ENCODE data around the gene KLHL29. TPM values are rescaled to one million over a fixed set of nuclear protein-coding genes. Genes with fewer than 3 reads are reported as not detected.

The KLHL29 gene
- polyA plus RNA-seq, 3 donors = 0.03 TPM; not detected in 2

DNA sequence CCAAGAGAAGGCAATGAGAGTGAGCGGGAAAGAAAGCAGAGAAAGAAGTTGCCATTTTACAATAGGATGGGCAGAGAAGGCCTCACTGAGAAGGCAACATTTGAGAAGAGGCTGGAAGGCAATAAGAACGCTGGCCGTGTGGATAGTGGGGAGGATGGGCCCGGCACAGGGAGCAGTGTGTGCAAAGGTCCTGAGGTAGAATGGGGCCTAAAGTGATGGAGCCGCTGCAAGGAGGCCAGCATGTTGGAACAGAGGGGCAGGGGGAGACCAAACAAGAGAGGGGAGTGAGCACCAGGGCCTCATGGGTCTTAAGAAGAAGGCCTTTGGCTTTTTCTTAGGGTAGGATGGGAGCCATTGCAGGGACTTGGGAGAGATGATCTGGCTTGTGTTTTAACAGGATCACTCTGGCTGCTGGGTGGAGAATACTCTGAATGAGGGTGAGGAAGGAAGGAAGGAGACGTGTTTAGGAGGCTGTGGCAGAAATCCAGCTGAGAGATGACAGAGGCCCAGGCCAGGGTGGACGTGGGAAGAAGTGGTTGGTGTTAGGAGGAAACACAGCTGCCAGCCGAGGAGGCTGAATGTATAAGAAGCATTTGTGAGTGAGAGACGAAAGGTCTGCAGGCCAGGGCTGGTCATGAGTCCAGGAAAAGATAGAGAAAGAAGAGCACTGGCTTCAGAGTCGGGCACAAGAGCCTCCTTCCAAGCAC is 159.8 kb downstream of the KLHL29 start:
- H3K4me3 Mint-ChIP-seq = no peak overlapping the region
- H3K27me3 ChIP-seq (ENCODE audit: control insufficient read depth in 2 of 2, insufficient read depth in 2 of 2, low read length in 2 of 2) = no peaks in the 10 kb centered on the region
- no peak overlapping the region for H3K4me3 ChIP-seq (replicated peaks in 1 of 3; ENCODE audit: low read depth in 2 of 3, low read length in 3 of 3)
- H3K9me3 Mint-ChIP-seq = peaks cover 0 to 3% (median 0%) of the 10 kb centered on the region in 7 donors
- no peaks in the 10 kb centered on the region for H4K20me1 ChIP-seq (ENCODE audit: insufficient read depth, low read length)
- H3K9ac ChIP-seq (ENCODE audit: insufficient read depth, low read length, poor library complexity, severe bottlenecking) = no peak overlapping the region
- intact Hi-C loops (cut with micrococcal nuclease) = no loop called here
- H3K27me3 Mint-ChIP-seq (ENCODE audit: low read depth in 3 of 3) = peaks cover 6 to 21% (median 16%) of the 10 kb centered on the region in 3 donors
- H3K9me3 ChIP-seq (replicated peaks in 1 of 2; ENCODE audit: control insufficient read depth in 1 of 2, insufficient read depth in 1 of 2, low read length in 2 of 2) = no peaks in the 10 kb centered on the region
- H3K4me1 ChIP-seq (ENCODE audit: control insufficient read depth in 1 of 2, insufficient read depth in 2 of 2, low read length in 2 of 2) = no peaks in the 10 kb centered on the region
- TF ChIP-seq, protein P1, sequence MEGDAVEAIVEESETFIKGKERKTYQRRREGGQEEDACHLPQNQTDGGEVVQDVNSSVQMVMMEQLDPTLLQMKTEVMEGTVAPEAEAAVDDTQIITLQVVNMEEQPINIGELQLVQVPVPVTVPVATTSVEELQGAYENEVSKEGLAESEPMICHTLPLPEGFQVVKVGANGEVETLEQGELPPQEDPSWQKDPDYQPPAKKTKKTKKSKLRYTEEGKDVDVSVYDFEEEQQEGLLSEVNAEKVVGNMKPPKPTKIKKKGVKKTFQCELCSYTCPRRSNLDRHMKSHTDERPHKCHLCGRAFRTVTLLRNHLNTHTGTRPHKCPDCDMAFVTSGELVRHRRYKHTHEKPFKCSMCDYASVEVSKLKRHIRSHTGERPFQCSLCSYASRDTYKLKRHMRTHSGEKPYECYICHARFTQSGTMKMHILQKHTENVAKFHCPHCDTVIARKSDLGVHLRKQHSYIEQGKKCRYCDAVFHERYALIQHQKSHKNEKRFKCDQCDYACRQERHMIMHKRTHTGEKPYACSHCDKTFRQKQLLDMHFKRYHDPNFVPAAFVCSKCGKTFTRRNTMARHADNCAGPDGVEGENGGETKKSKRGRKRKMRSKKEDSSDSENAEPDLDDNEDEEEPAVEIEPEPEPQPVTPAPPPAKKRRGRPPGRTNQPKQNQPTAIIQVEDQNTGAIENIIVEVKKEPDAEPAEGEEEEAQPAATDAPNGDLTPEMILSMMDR (IDR thresholded peaks at IDR 0.05) = no peak
- H2AFZ ChIP-seq (ENCODE audit: insufficient read depth, low read depth, low read length, poor library complexity, severe bottlenecking) = no peak overlapping the region
- no peak overlapping the region for H3K27ac ChIP-seq (ENCODE audit: low read depth in 1 of 2, low read length in 2 of 2)
- peaks cover 2% of the 10 kb centered on the region for H3K4me1 Mint-ChIP-seq
- H3K36me3 ChIP-seq (replicated peaks in 1 of 2; ENCODE audit: control insufficient read depth in 1 of 2, insufficient read depth in 2 of 2, low read length in 2 of 2) = no peaks in the 10 kb centered on the region
- H3K27ac Mint-ChIP-seq = peak overlapping the region in 1 of 7 donors; percentile 12
- DNase-seq = no peak
- no peaks in the 10 kb centered on the region for H3K36me3 Mint-ChIP-seq
- WGBS (ENCODE audit: insufficient coverage) = 71% methylated on average over 8 of the region's 10 CpGs
- H3K79me2 ChIP-seq (ENCODE audit: insufficient read depth, low read length) = no peaks in the 10 kb centered on the region
- H3K4me2 ChIP-seq (replicated peaks; ENCODE audit: extremely low read depth, low read length, poor library complexity, severe bottlenecking) = no peak overlapping the region

DNA sequence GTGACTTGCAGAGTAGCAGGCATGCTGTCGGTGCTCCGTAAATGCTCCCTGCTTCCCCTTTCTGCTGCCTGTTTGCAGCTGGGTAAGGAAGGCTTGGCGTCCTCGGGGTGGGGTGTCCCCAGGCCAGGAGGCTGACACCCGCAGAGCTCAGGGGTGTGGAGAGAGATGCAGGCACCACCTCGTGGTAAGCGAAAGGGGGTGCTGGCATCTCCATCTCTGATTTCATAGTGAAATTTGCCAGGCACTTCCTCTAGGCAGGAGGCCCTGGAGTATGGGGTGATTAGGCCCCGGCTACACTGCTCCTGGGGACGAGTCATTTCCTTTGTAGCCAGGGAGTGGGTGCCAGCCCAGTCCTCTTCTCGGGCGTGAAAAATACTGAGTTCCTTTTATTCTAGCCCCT is 160.4 kb downstream of the KLHL29 start:
- Mint-ChIP-seq H3K4me1 (peaks cover 2% of the 10 kb centered on the region), H3K9me3 (peaks cover 0 to 3% (median 0%) of the 10 kb centered on the region in 7 donors), H3K4me3 (no peak overlapping the region), H3K27ac (no peak overlapping the region), H3K36me3 (no peaks in the 10 kb centered on the region), H3K27me3 (ENCODE audit: low read depth in 3 of 3) (peaks cover 4 to 20% (median 20%) of the 10 kb centered on the region in 3 donors)
- Histone ChIP-seq H3K9me3 (replicated peaks in 1 of 2; ENCODE audit: control insufficient read depth in 1 of 2, insufficient read depth in 1 of 2, low read length in 2 of 2) (no peaks in the 10 kb centered on the region), H4K20me1 (ENCODE audit: insufficient read depth, low read length) (no peaks in the 10 kb centered on the region), H2AFZ (ENCODE audit: insufficient read depth, low read depth, low read length, poor library complexity, severe bottlenecking) (no peak overlapping the region), H3K79me2 (ENCODE audit: insufficient read depth, low read length) (no peaks in the 10 kb centered on the region), H3K4me1 (ENCODE audit: control insufficient read depth in 1 of 2, insufficient read depth in 2 of 2, low read length in 2 of 2) (no peaks in the 10 kb centered on the region), H3K4me3 (replicated peaks in 1 of 3; ENCODE audit: low read depth in 2 of 3, low read length in 3 of 3) (no peak overlapping the region), H3K27ac (ENCODE audit: low read depth in 1 of 2, low read length in 2 of 2) (no peak overlapping the region), H3K4me2 (replicated peaks; ENCODE audit: extremely low read depth, low read length, poor library complexity, severe bottlenecking) (no peak overlapping the region), H3K9ac (ENCODE audit: insufficient read depth, low read length, poor library complexity, severe bottlenecking) (no peak overlapping the region), H3K27me3 (ENCODE audit: control insufficient read depth in 2 of 2, insufficient read depth in 2 of 2, low read length in 2 of 2) (no peaks in the 10 kb centered on the region), H3K36me3 (replicated peaks in 1 of 2; ENCODE audit: control insufficient read depth in 1 of 2, insufficient read depth in 2 of 2, low read length in 2 of 2) (no peaks in the 10 kb centered on the region)
- WGBS (ENCODE audit: insufficient coverage) = 29% methylated on average over 9 of the region's 11 CpGs
- peak in 1 of 3 donors; percentile 11 for DNase-seq
- TF ChIP-seq, protein P1 (IDR thresholded peaks at IDR 0.05) = no peak
- intact Hi-C loops (cut with micrococcal nuclease) = no loop called here
